Activated naive CD8-positive, alpha-beta T cell treated with anti-CD3 and anti-CD28 coated beads, Interleukin-2, amount 50 U/mL, for 24 hours (primary cell): Measurements from ENCODE around the gene FXYD7.

Experiments used
- ATAC-seq: fragments of 150-1000 bp; cut with Tn5 transposase; one replicate; pipeline ENCODE4 v1.10.0; 2021
- DNase-seq: peaks from one replicate; pipeline ENCODE4 v3.0.0; 2021
- H3K27ac Mint-ChIP-seq: one replicate; pipeline ENCODE4 v1.8.0; 2021; ENCODE audit warnings: mild to moderate bottlenecking, mixed read lengths
- H3K27me3 Mint-ChIP-seq: one replicate; pipeline ENCODE4 v1.8.0; 2021; ENCODE audit warnings: mixed read lengths
- H3K36me3 Mint-ChIP-seq: one replicate; pipeline ENCODE4 v1.8.0; 2021; ENCODE audit warnings: low read depth, mixed read lengths
- H3K4me1 Mint-ChIP-seq: one replicate; pipeline ENCODE4 v1.8.0; 2021; ENCODE audit warnings: mixed read lengths
- H3K4me3 Mint-ChIP-seq: one replicate; pipeline ENCODE4 v1.8.0; 2021; ENCODE audit warnings: mild to moderate bottlenecking, moderate library complexity, mixed read lengths
- H3K9me3 Mint-ChIP-seq: one replicate; pipeline ENCODE4 v1.8.0; 2021; ENCODE audit warnings: mixed read lengths

The FXYD7 gene

DNA sequence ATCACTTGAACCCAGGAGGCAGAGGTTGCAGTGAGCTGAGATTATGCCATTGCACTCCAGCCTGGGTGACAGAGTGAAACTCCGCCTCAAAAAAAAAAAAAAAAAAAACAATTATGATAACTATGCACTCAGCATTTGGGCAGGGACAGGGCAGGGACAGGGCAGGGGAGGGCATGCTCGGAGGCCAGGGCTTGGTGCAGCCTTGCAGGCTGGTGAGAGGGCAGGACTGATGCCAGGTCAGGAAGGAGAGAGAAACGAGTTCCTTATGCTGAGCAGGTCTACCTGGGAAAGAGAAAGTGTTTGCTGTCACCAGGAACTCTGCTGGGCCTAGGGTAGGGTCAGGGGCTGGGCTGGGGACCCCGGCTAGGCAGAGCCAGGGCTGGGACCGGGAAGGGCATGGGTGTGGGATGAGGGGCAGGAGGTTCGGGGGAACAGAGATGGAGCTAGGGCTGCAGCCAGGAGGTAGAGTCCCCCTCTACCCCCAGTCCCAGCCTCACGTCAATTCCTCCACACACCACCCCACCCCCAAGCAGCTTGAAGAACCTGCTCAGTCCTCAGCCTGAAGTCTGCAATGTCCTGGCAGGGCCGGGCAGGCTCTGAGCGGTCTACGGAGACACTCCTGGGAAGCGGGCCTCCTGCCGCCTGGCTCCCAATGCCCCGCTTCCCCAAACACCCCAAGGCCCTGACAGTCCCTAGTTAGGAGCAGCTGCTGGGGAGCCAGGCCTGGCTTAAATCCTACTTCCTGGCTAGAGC is 24.6 kb upstream of the FXYD7 start:
- no peak overlapping the region for H3K4me3 Mint-ChIP-seq

GRCh38 chr19:35119091-35119490 is 24.0 kb upstream of the FXYD7 start:
- peaks cover 9% of the 10 kb centered on the region for H3K4me1 Mint-ChIP-seq
- H3K27ac Mint-ChIP-seq = no peak overlapping the region
- no peaks in the 10 kb centered on the region for H3K9me3 Mint-ChIP-seq
- H3K36me3 Mint-ChIP-seq = no peaks in the 10 kb centered on the region
- no peak for ATAC-seq
- H3K27me3 Mint-ChIP-seq = no peaks in the 10 kb centered on the region
- no peak overlapping the region for H3K4me3 Mint-ChIP-seq
- no peak for DNase-seq

More for the DNA sequence above, 24.6 kb upstream of the FXYD7 start:
- Mint-ChIP-seq H3K4me1 (peaks cover 5% of the 10 kb centered on the region), H3K9me3 (no peaks in the 10 kb centered on the region), H3K27ac (no peak overlapping the region), H3K36me3 (no peaks in the 10 kb centered on the region), H3K27me3 (peaks cover 2% of the 10 kb centered on the region)
- ATAC-seq (no peak), DNase-seq (no peak)

DNA sequence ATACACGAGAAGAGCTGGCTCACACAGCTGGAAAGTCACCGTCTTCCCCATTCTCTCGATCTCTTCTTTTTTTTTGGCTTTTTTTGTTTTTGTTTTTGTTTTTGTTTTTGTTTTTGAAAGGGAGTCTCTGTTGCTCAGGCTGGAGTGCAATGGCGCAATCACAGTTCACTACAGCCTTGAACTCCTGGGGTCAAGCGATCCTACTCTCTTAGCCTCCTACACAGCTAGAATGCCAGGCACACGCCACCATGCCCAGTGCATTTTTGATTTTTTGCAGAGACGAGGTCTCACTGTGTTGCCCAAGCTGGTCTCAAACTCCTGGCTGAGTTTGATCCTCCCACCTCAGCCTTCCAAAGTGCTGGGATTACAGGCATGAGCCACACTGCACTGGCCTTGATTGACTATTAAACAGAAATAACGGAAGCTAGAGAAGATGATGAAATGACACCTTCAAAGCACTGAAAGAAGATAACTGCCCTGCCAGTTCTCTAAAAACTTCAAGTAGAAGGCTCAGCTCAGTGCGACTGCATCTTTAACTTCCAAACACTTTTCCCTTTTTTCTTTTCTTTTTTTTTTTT is 23.4 kb upstream of the FXYD7 start:
- H3K4me1 Mint-ChIP-seq = peaks cover 12% of the 10 kb centered on the region
- no peaks in the 10 kb centered on the region for H3K36me3 Mint-ChIP-seq
- H3K27ac Mint-ChIP-seq = no peak overlapping the region
- H3K4me3 Mint-ChIP-seq = no peak overlapping the region
- ATAC-seq = no peak
- no peaks in the 10 kb centered on the region for H3K27me3 Mint-ChIP-seq
- DNase-seq = no peak
- no peaks in the 10 kb centered on the region for H3K9me3 Mint-ChIP-seq

DNA sequence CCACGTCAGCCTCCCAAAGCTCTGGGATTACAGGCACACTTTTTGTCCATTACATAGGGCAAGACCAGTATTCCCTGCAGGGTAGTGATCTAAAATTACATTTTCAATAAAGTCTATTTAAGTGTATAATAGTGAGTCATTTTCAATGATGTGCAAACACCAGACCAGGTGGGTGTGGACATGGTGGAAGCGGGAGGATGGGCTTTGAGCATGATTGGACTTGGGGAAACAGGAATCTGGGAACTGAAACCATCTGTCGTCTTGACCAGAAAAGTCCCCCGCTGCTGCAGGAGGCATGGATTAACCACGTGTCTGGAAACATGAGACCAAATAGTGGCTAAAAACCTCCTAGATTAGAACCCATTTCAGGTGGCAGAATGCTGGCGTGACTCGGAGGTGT is 22.6 kb upstream of the FXYD7 start:
- H3K36me3 Mint-ChIP-seq = no peaks in the 10 kb centered on the region
- no peak overlapping the region for H3K27ac Mint-ChIP-seq
- H3K4me3 Mint-ChIP-seq = no peak overlapping the region
- no peaks in the 10 kb centered on the region for H3K9me3 Mint-ChIP-seq
- no peak for DNase-seq
- ATAC-seq = no peak
- no peaks in the 10 kb centered on the region for H3K27me3 Mint-ChIP-seq
- H3K4me1 Mint-ChIP-seq = peaks cover 12% of the 10 kb centered on the region

- Mint-ChIP-seq H3K27ac (no peak overlapping the region), H3K27me3 (no peaks in the 10 kb centered on the region), H3K4me1 (peaks cover 12% of the 10 kb centered on the region), H3K9me3 (no peaks in the 10 kb centered on the region), H3K4me3 (no peak overlapping the region), H3K36me3 (no peaks in the 10 kb centered on the region)
- ATAC-seq = no peak
- no peak for DNase-seq
These were observed 22.2 kb upstream of the FXYD7 start for GRCh38 chr19:35120898-35121297.

GRCh38 chr19:35122687-35123551 is 20.1 kb upstream of the FXYD7 start:
- Mint-ChIP-seq H3K36me3 (no peaks in the 10 kb centered on the region), H3K4me1 (peaks cover 12% of the 10 kb centered on the region), H3K9me3 (no peaks in the 10 kb centered on the region), H3K4me3 (no peak overlapping the region), H3K27me3 (no peaks in the 10 kb centered on the region), H3K27ac (no peak overlapping the region)
- no peak for DNase-seq
- ATAC-seq = no peak

DNA sequence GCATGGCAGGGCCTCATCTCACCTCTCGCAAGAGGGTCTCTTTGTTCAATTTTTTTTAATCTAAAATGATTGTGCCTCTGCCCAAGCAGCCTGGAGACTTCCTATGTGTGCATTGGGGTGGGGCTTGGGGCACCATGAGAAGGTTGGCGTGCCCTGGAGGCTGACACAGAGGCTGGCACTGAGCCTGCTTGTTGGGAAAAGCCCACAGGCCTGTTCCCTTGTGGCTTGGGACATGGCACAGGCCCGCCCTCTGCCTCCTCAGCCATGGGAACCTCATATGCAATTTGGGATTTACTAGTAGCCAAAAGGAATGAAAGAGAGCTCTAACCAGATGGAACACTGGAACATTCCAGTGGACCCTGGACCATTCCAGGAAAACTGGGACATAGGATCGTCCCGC is 19.5 kb upstream of the FXYD7 start:
- Mint-ChIP-seq H3K4me3 (peak overlapping the region; percentile 80), H3K4me1 (peaks cover 12% of the 10 kb centered on the region), H3K27ac (no peak overlapping the region), H3K27me3 (no peaks in the 10 kb centered on the region), H3K9me3 (no peaks in the 10 kb centered on the region), H3K36me3 (no peaks in the 10 kb centered on the region)
- ATAC-seq = no peak
- no peak for DNase-seq

DNA sequence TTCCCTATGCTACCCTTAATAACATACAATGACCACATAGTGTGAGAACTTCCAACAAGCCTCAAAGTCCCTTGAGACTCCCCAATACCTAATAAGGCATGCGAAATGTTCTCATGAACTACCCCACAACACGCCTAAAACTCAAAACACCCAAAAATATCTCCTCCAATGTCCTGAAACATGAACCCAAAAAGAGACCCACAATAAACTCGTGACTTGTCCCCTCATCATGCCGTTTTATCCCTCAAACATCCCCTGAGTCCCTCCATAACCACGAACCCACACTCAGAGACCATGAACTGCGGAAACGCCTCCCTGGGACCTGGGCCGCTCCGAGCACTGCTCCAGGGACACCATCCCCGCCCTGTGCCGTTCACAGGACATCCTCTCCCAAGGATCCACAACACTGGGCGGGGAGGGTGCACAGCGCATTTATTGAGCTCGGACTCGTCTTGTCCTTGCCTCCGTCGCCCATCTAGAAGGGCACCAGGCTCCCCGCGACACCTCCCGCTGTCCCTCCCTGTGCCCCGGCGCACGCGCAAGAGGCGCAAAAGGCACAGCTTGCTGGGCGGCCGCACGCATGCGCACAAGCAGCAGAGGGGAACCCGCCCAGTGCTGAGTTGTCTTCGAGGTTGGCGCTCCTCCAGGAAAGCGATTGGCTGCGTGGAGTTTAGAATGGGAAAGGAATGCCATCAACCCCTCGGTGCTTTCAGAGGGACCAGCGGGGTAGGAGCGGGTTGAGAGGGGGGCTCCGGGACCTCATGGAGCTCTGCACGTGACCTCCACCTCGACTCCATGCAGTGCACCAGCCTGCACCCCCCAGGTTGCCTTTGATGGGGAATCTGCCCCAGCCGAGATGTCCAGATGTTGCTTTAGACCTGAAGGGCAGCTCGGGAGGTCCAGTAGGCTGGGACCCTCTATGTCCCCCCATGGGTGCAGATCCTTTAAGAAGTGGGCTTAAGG is 18.7 kb upstream of the FXYD7 start:
- ATAC-seq (peak; percentile 93), DNase-seq (peak; percentile 88)
- Mint-ChIP-seq H3K4me1 (peaks cover 12% of the 10 kb centered on the region), H3K27ac (peak overlapping the region; percentile 82), H3K4me3 (peak overlapping the region; percentile 80), H3K36me3 (no peaks in the 10 kb centered on the region), H3K9me3 (no peaks in the 10 kb centered on the region), H3K27me3 (no peaks in the 10 kb centered on the region)

GRCh38 chr19:35125270-35125717 is 17.8 kb upstream of the FXYD7 start:
- no peak overlapping the region for H3K27ac Mint-ChIP-seq

GRCh38 chr19:35125749-35126623 is 17.1 kb upstream of the FXYD7 start:
- ATAC-seq = no peak
- Mint-ChIP-seq H3K27ac (no peak overlapping the region), H3K36me3 (no peaks in the 10 kb centered on the region), H3K4me3 (no peak overlapping the region), H3K27me3 (no peaks in the 10 kb centered on the region), H3K9me3 (no peaks in the 10 kb centered on the region), H3K4me1 (peaks cover 12% of the 10 kb centered on the region)
- DNase-seq = no peak

More at GRCh38 chr19:35125270-35125717, 17.8 kb upstream of the FXYD7 start:
- Mint-ChIP-seq H3K36me3 (no peaks in the 10 kb centered on the region), H3K4me3 (no peak overlapping the region), H3K9me3 (no peaks in the 10 kb centered on the region), H3K4me1 (peaks cover 12% of the 10 kb centered on the region), H3K27me3 (no peaks in the 10 kb centered on the region)
- ATAC-seq (no peak), DNase-seq (no peak)

- Mint-ChIP-seq H3K27ac (no peak overlapping the region), H3K36me3 (no peaks in the 10 kb centered on the region), H3K27me3 (no peaks in the 10 kb centered on the region), H3K9me3 (no peaks in the 10 kb centered on the region), H3K4me3 (no peak overlapping the region), H3K4me1 (peaks cover 12% of the 10 kb centered on the region)
- ATAC-seq = no peak
- DNase-seq = no peak
These were observed 16.5 kb upstream of the FXYD7 start for GRCh38 chr19:35126624-35126959.

DNA sequence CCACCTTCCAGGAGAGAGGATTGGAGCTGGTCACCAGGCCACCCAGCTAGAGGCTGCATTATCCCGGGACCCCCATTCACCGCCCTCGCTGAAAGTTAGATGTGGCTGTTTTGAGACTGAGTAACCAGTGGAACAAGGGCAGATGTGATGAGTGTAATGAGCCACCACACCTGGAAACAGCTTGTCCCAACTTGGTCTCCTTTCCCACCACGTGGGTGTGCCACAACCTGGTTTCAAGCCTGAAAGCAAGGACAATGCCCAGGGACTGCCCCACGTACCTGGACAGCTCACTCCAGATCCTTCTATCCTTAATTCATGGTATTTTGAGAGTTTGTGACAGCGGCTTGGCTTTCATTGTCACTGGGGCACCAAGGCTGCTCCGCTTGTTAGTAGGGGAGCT is 15.2 kb upstream of the FXYD7 start:
- Mint-ChIP-seq H3K36me3 (no peaks in the 10 kb centered on the region), H3K9me3 (no peaks in the 10 kb centered on the region), H3K4me1 (peaks cover 12% of the 10 kb centered on the region), H3K27ac (no peak overlapping the region), H3K27me3 (no peaks in the 10 kb centered on the region), H3K4me3 (no peak overlapping the region)
- ATAC-seq (no peak), DNase-seq (no peak)

DNA sequence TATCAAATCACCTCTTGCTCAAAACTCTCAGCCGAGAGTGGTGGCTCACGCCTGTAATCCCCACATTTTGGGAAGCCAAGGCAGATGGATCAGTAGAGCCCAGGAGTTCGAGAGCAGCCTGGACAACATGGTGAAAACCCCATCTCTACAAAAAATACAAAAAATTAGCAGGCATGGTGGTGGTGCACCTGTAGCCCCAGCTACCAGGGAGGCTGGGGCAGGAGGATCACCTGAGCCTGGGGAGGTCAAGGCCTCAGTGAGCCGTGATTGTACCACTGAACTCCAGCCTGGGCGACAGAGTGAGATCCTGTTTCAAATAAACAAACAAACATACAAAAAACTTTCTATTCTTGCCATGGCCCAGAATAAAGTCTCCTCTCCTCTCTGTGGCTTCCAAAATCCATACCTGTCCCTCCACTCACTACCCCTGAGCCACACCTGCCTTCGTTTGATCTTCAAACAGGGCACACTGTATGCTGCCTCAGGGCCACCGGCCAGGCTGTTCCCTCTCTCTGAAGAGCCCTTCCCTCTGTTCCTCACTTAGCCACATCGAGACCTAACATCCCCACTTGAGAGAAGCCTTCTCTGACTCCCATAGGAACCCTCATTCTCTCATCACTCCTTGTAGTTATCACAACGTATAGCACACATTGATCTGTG is 14.5 kb upstream of the FXYD7 start:
- no peaks in the 10 kb centered on the region for H3K36me3 Mint-ChIP-seq
- no peaks in the 10 kb centered on the region for H3K27me3 Mint-ChIP-seq
- H3K4me1 Mint-ChIP-seq = peaks cover 12% of the 10 kb centered on the region
- H3K4me3 Mint-ChIP-seq = no peak overlapping the region
- no peak overlapping the region for H3K27ac Mint-ChIP-seq
- ATAC-seq = no peak
- H3K9me3 Mint-ChIP-seq = no peaks in the 10 kb centered on the region
- no peak for DNase-seq
